K562 (cell line): ENCODE data around the gene DNAJC1. TPM values are rescaled to one million over a fixed set of nuclear protein-coding genes. Genes with fewer than 3 reads are reported as not detected.

Experiments
- ATAC-seq: fragments of 200-7000 bp; cut with Tn5 transposase; 3 replicates; pipeline ENCODE4 v1.9.1; 2020; ENCODE audit warnings: moderate library complexity
- BruUV-seq: library from RNA; stranded (reverse); fragments of 400-500 nt; replicated peaks from 2 replicates; lab custom pipeline; 2021; lab: Mats Ljungman, UMichigan
- CTCF ChIA-PET: fragments of 300-600 bp; formaldehyde crosslinking; extraction: SDS; loops from one replicate; lab custom pipeline; 2021; ENCODE audit warnings: low intra/inter-chr PET ratio; lab: Yijun Ruan, JAX
- POLR2A ChIA-PET: fragments of 300-600, 350-650 bp; sonication (Branson Sonifier 250); formaldehyde crosslinking; extraction: SDS; loops from one replicate; lab custom pipeline; 2021; ENCODE audit warnings: antibody characterized with exemption, inconsistent platforms; lab: Yijun Ruan, JAX
- DNase-seq, 4 experiments: peaks; one replicate each; pipeline versions ENCODE4 v3.0.0 to v3.0.0-alpha.2; 2011 to 2018; ENCODE audit warnings: low spot score in 3 of 4, mixed read lengths in 3 of 4; ENCODE audit errors: extremely low read depth in 1 of 4
- FAIRE-seq: peaks from 2 replicates; lab custom pipeline; 2011; peaks lifted over from hg19 to GRCh38; lab: Jason Lieb, UNC
- H2AFZ ChIP-seq: 2 replicates; pipeline ENCODE4 v1.6.0; 2011; ENCODE audit warnings: low read depth, low read length, control low read depth, inconsistent platforms
- H3K27ac ChIP-seq: fragments of 200-600 bp; 3 replicates; pipeline ENCODE4 v1.8.0; 2011; ENCODE audit warnings: low read depth, mild to moderate bottlenecking, control low read depth, inconsistent platforms, low read length, moderate library complexity, mixed read lengths; ENCODE audit errors: extremely low read depth
- H3K27me3 ChIP-seq, 2 experiments: fragments of 300-600 bp in 1 of 2; 2 replicates in 1 of 2; 3 replicates in 1 of 2; pipeline versions ENCODE4 v1.6.0 to v1.8.0; 2011; ENCODE audit warnings: inconsistent platforms in 2 of 2, low read length in 2 of 2, mild to moderate bottlenecking in 1 of 2, mixed read lengths in 1 of 2, moderate library complexity in 1 of 2; ENCODE audit not compliant: control insufficient read depth in 2 of 2, insufficient read depth in 2 of 2
- H3K36me3 ChIP-seq: fragments of 300-600 bp; 3 replicates; pipeline ENCODE4 v1.8.0; 2011; ENCODE audit warnings: mild to moderate bottlenecking, low read length, inconsistent platforms; ENCODE audit not compliant: control insufficient read depth, insufficient read depth
- H3K4me1 ChIP-seq, 2 experiments: fragments of 200-600 bp in 1 of 2; replicated peaks in 1 of 2; 2 replicates in 1 of 2; 3 replicates in 1 of 2; pipeline versions ENCODE4 v1.5.1 to v1.8.0; 2011; ENCODE audit warnings: inconsistent platforms in 2 of 2, low read length in 2 of 2, mild to moderate bottlenecking in 1 of 2, mixed read lengths in 1 of 2, moderate library complexity in 1 of 2; ENCODE audit not compliant: control insufficient read depth in 2 of 2, insufficient read depth in 2 of 2
- H3K4me2 ChIP-seq: 2 replicates; pipeline ENCODE4 v1.6.1; 2011; ENCODE audit warnings: low read length, control low read depth, inconsistent platforms, mixed read lengths; ENCODE audit not compliant: insufficient read depth
- H3K4me3 ChIP-seq: fragments of 200-600 bp; sonication (generic), shearing (Covaris generic); 2 replicates; pipeline ENCODE4 v1.5.1; 2016; ENCODE audit warnings: control low read depth, inconsistent platforms
- H3K79me2 ChIP-seq: fragments of 200-600 bp; 3 replicates; pipeline ENCODE4 v1.8.0; 2011; ENCODE audit warnings: low read length, inconsistent platforms; ENCODE audit not compliant: control insufficient read depth, insufficient read depth
- H3K9ac ChIP-seq, 2 experiments: 2 replicates each; pipeline versions ENCODE4 v1.6.0 to v1.6.1; 2011; ENCODE audit warnings: low read depth in 2 of 2, low read length in 2 of 2, control low read depth in 1 of 2, inconsistent platforms in 1 of 2, mild to moderate bottlenecking in 1 of 2, mixed read lengths in 1 of 2; ENCODE audit not compliant: insufficient read depth in 1 of 2
- H3K9me1 ChIP-seq: one replicate; pipeline ENCODE4 v1.6.0; 2011; ENCODE audit warnings: inconsistent platforms, mild to moderate bottlenecking, low read length, moderate library complexity; ENCODE audit not compliant: control insufficient read depth, insufficient read depth
- H3K9me3 ChIP-seq: replicated peaks from 2 replicates; pipeline ENCODE4 v1.5.1; 2011; ENCODE audit warnings: low read depth, low read length, inconsistent platforms; ENCODE audit not compliant: control insufficient read depth, insufficient read depth
- H4K20me1 ChIP-seq: replicated peaks from 2 replicates; pipeline ENCODE4 v1.6.1; 2011; ENCODE audit warnings: low read length, inconsistent platforms, mixed read lengths; ENCODE audit not compliant: control insufficient read depth, insufficient read depth
- ADNP ChIP-seq: fragments of 200-800 bp; sonication (Bioruptor generic); IDR thresholded peaks from 2 replicates; pipeline ENCODE4 v1.6.1; 2016; ENCODE audit warnings: missing genetic modification characterization, missing compliant biosample characterization
- EGR1 ChIP-seq: fragments of 450-650 bp; conservative IDR thresholded peaks from 2 replicates; pipeline ENCODE4 v1.6.1; 2017; ENCODE audit warnings: mild to moderate bottlenecking
- FOXP1 ChIP-seq: sonication (generic); formaldehyde crosslinking; IDR thresholded peaks from 2 replicates; pipeline ENCODE4 v1.8.0; 2022; ENCODE audit warnings: mild to moderate bottlenecking, missing genetic modification reagents
- GABPA ChIP-seq: fragments of 200-800 bp; sonication (Bioruptor generic); conservative IDR thresholded peaks from 2 replicates; pipeline ENCODE4 v1.6.1; 2016; ENCODE audit warnings: low read depth, missing genetic modification characterization, missing compliant biosample characterization
- HIVEP1 ChIP-seq: fragments of 250-450 bp; sonication (Bioruptor Pico); IDR thresholded peaks from 2 replicates; pipeline ENCODE4 v1.4.0; 2020; ENCODE audit warnings: mild to moderate bottlenecking
- ZC3H11A ChIP-seq: IDR thresholded peaks from 2 replicates; pipeline ENCODE4 v1.6.1; 2012; ENCODE audit warnings: low read depth, low read length, improper control_type of control experiment
- ZNF239 ChIP-seq: fragments of 250-450 bp; sonication (Bioruptor Pico); IDR thresholded peaks from 2 replicates; pipeline ENCODE4 v1.4.0; 2020; ENCODE audit warnings: mild to moderate bottlenecking
- WGBS: fragments of 100-300 bp; shearing (Covaris generic); methylation state at CpG from one replicate; pipeline ENCODE4 v1.1.6; 2016; ENCODE audit warnings: low coverage, mixed read lengths; ENCODE audit not compliant: insufficient coverage; ENCODE audit errors: missing lambda C conversion rate; 5-methylcytosine and 5-hydroxymethylcytosine counted together
- in situ Hi-C: fragments of 300-500 bp; cut with MboI; formaldehyde crosslinking; loops from 4 replicates; pipeline ENCODE4 v1.15.0; 2018; ENCODE audit warnings: inconsistent platforms, mixed read lengths
- intact Hi-C: fragments of 100-400 bp; cut with micrococcal nuclease; formaldehyde crosslinking; loops from 2 replicates; pipeline ENCODE4 v1.14.2; 2022
- polyA plus RNA-seq, 8 experiments: library from polyadenylated mRNA; depleted of rRNA in 4 of 8; stranded (reverse) in 5 of 8; unstranded in 3 of 8; fragments of >200 nt; fragmentation: Nextera tagmentation in 2 of 8; fragmentation: Illumina TruSeq in 1 of 8; extraction: Ambion mirVana in 2 of 8; extraction: Trizol in 1 of 8; gene quantifications; 2 replicates each; pipeline versions ENCODE4 v1.2.1 to v1.2.3, GENCODE V29; 2011 to 2014; ENCODE audit warnings: inconsistent platforms in 1 of 8, missing spikeins in 1 of 8
- total RNA-seq, 7 experiments: library from RNA; depleted of rRNA in 6 of 7; stranded (reverse); fragments of >200 nt in 6 of 7; fragmentation: Illumina TruSeq in 2 of 7; extraction: Trizol in 2 of 7; gene quantifications; 2 replicates each; pipeline versions ENCODE4 v1.2.1 to v1.2.3, GENCODE V29; 2011 to 2021; ENCODE audit warnings: low replicate concordance in 1 of 7
- TF ChIP-seq, protein P1 (sequence below): sonication (generic); formaldehyde crosslinking; IDR thresholded peaks from 2 replicates; pipeline ENCODE4 v1.8.0; 2022; ENCODE audit warnings: missing genetic modification reagents, mild to moderate bottlenecking, borderline replicate concordance
- TF ChIP-seq, protein P2 (sequence below): fragments of 450-650 bp; IDR thresholded peaks from 2 replicates; pipeline ENCODE4 v1.6.1; 2017; ENCODE audit warnings: mild to moderate bottlenecking, moderate library complexity
- TF ChIP-seq, protein P3 (sequence below): fragments of 150-350 bp; conservative IDR thresholded peaks from 2 replicates; pipeline ENCODE4 v1.6.1; 2014; ENCODE audit warnings: low read length
- TF ChIP-seq, protein P4 (sequence below): fragments of 450-650 bp; IDR thresholded peaks from 2 replicates; pipeline ENCODE4 v1.6.1; 2017; ENCODE audit warnings: antibody characterized with exemption

Gene DNAJC1
- total and polyA plus RNA-seq, 9 of the 15 experiments (the other 6 are each of a cell fraction or from before 2014, with no cell fraction given) = 5.4 to 77.6 (median 40.3) TPM

DNA sequence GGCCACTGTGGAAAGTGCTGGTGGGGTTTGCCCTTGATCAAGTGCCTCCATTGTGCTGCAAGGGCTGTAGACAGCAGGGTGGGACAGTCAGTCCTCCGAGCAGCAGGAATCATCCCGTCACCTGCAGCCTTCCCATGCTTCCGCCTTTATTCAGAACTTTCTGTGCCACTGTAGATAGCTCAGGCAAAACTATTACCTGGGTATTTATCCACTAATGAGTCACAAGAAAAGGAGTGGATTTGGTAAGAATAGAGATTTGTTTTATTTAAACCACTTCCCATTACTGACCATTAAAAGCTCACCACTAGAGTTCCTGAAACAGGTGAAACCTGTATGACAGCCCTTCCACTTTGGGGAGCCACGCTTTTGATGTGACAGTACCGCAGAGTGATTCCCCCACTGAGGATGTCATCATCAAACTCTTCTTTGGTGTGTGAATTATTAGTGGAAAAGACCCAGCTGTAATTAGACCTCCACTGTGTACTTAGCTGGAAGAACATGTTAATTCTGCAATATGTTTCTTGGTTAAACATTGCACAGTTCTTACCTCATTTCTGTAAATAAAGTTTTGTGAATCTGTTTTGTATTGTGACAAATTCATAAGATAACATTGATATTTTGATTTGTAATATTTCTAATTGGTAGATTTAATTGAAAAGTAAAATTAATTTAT lies 260.7 kb downstream of the DNAJC1 start:
- ATAC-seq (no peak), DNase-seq (no peak), FAIRE-seq (no peak)
- in situ Hi-C loops (no loop called here), intact Hi-C loops (no loop called here)
- H3K27me3 ChIP-seq = no peaks in the 10 kb centered on the region
- POLR2A ChIA-PET = interaction anchor here (1.0 kb wide), 1 partner anchor 14 kb away, joined by 4 read pairs; no protein-coding TSS in a partner anchor
- TSS peak; percentile 14 for BruUV-seq
- H3K79me2 ChIP-seq = no peaks in the 10 kb centered on the region
- H3K36me3 ChIP-seq = peaks cover 72% of the 10 kb centered on the region
- H4K20me1 ChIP-seq = no peaks in the 10 kb centered on the region
- no peak overlapping the region for H3K27ac ChIP-seq
- no peak for TF ChIP-seq ZNF239
- TF ChIP-seq, protein P1, sequence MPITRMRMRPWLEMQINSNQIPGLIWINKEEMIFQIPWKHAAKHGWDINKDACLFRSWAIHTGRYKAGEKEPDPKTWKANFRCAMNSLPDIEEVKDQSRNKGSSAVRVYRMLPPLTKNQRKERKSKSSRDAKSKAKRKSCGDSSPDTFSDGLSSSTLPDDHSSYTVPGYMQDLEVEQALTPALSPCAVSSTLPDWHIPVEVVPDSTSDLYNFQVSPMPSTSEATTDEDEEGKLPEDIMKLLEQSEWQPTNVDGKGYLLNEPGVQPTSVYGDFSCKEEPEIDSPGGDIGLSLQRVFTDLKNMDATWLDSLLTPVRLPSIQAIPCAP (CRISPR knock-in tag) = no peak
- TF ChIP-seq, protein P2, sequence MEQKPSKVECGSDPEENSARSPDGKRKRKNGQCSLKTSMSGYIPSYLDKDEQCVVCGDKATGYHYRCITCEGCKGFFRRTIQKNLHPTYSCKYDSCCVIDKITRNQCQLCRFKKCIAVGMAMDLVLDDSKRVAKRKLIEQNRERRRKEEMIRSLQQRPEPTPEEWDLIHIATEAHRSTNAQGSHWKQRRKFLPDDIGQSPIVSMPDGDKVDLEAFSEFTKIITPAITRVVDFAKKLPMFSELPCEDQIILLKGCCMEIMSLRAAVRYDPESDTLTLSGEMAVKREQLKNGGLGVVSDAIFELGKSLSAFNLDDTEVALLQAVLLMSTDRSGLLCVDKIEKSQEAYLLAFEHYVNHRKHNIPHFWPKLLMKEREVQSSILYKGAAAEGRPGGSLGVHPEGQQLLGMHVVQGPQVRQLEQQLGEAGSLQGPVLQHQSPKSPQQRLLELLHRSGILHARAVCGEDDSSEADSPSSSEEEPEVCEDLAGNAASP = no peak
- no peak for TF ChIP-seq EGR1
- no peak for TF ChIP-seq GABPA (tag)
- no peak for TF ChIP-seq HIVEP1 (CRISPR knock-in tag)
- TF ChIP-seq, protein P3, sequence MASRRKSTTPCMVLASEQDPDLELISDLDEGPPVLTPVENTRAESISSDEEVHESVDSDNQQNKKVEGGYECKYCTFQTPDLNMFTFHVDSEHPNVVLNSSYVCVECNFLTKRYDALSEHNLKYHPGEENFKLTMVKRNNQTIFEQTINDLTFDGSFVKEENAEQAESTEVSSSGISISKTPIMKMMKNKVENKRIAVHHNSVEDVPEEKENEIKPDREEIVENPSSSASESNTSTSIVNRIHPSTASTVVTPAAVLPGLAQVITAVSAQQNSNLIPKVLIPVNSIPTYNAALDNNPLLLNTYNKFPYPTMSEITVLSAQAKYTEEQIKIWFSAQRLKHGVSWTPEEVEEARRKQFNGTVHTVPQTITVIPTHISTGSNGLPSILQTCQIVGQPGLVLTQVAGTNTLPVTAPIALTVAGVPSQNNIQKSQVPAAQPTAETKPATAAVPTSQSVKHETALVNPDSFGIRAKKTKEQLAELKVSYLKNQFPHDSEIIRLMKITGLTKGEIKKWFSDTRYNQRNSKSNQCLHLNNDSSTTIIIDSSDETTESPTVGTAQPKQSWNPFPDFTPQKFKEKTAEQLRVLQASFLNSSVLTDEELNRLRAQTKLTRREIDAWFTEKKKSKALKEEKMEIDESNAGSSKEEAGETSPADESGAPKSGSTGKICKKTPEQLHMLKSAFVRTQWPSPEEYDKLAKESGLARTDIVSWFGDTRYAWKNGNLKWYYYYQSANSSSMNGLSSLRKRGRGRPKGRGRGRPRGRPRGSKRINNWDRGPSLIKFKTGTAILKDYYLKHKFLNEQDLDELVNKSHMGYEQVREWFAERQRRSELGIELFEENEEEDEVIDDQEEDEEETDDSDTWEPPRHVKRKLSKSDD = no peak
- no peak for TF ChIP-seq FOXP1 (CRISPR knock-in tag)
- TF ChIP-seq ADNP (tag) = no peak
- no peak for TF ChIP-seq ZC3H11A
- TF ChIP-seq, protein P4, sequence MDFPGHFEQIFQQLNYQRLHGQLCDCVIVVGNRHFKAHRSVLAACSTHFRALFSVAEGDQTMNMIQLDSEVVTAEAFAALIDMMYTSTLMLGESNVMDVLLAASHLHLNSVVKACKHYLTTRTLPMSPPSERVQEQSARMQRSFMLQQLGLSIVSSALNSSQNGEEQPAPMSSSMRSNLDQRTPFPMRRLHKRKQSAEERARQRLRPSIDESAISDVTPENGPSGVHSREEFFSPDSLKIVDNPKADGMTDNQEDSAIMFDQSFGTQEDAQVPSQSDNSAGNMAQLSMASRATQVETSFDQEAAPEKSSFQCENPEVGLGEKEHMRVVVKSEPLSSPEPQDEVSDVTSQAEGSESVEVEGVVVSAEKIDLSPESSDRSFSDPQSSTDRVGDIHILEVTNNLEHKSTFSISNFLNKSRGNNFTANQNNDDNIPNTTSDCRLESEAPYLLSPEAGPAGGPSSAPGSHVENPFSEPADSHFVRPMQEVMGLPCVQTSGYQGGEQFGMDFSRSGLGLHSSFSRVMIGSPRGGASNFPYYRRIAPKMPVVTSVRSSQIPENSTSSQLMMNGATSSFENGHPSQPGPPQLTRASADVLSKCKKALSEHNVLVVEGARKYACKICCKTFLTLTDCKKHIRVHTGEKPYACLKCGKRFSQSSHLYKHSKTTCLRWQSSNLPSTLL = no peak
- H3K9me1 ChIP-seq = no peaks in the 10 kb centered on the region
- WGBS = 99% methylated on average over 5 of the region's 5 CpGs
- no peak overlapping the region for H3K9ac ChIP-seq
- H3K9me3 ChIP-seq = no peaks in the 10 kb centered on the region
- H3K4me3 ChIP-seq = no peak overlapping the region
- CTCF ChIA-PET = no interaction called here
- H2AFZ ChIP-seq = no peak overlapping the region
- peaks cover 0 to 4% of the 10 kb centered on the region in 2 experiments; a peak in 1 of 5 replicates for H3K4me1 ChIP-seq
- H3K4me2 ChIP-seq = no peak overlapping the region
